ENCODE data around the gene TMEM178B.

Gene TMEM178B

DNA sequence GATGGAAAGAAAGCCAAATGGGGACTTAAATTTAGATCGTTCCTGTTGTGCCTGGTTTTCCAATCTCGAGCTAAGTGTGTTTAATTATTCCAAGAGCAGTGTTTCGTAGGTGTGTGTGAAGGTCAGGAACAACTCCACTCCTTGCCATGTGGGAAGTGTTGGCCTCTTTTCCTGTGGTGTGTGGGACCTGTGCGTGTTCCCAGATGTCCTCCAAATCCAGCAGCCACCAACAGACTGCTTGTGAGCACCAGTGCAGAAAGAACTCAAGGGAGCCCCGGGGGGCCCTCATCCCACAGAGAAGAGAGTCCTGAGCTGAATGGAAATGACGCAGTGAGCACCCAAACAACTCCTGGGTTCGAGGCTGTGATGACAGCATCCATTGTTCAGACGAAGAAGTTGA, 227.7 kb downstream of the TMEM178B start:
- TF ChIP-seq, protein P1, sequence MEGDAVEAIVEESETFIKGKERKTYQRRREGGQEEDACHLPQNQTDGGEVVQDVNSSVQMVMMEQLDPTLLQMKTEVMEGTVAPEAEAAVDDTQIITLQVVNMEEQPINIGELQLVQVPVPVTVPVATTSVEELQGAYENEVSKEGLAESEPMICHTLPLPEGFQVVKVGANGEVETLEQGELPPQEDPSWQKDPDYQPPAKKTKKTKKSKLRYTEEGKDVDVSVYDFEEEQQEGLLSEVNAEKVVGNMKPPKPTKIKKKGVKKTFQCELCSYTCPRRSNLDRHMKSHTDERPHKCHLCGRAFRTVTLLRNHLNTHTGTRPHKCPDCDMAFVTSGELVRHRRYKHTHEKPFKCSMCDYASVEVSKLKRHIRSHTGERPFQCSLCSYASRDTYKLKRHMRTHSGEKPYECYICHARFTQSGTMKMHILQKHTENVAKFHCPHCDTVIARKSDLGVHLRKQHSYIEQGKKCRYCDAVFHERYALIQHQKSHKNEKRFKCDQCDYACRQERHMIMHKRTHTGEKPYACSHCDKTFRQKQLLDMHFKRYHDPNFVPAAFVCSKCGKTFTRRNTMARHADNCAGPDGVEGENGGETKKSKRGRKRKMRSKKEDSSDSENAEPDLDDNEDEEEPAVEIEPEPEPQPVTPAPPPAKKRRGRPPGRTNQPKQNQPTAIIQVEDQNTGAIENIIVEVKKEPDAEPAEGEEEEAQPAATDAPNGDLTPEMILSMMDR (conservative IDR thresholded peaks at IDR 0.05; ENCODE audit: low read depth, low read length), result no peak
- H3K4me3 ChIP-seq (ENCODE audit: low read length), result no peak overlapping the region
- DNase-seq (ENCODE audit: low read depth), result no peak

DNA sequence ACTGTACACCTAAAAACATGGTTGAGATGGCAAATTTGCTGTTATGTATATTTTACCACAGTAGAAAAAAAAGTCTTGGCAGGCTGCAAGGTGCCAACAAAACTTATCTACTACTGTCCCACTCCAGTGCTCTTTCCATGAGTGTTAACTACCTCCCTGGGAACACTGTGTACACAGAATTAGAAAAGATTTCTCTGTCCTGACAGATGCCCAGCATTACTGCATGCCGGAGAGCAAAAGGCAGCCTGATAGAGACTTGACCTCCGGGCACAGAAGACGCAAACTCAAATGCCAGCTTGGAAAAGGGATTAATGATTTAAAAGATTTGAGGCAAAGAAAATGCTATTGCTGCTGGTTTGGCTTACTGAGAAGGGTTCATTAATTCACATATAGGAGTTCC, 228.8 kb downstream of the TMEM178B start:
- TF ChIP-seq, protein P1 (conservative IDR thresholded peaks at IDR 0.05; ENCODE audit: low read depth, low read length), result no peak
- no peak overlapping the region for H3K4me3 ChIP-seq (ENCODE audit: low read length)
- no peak for DNase-seq (ENCODE audit: low read depth)

DNA sequence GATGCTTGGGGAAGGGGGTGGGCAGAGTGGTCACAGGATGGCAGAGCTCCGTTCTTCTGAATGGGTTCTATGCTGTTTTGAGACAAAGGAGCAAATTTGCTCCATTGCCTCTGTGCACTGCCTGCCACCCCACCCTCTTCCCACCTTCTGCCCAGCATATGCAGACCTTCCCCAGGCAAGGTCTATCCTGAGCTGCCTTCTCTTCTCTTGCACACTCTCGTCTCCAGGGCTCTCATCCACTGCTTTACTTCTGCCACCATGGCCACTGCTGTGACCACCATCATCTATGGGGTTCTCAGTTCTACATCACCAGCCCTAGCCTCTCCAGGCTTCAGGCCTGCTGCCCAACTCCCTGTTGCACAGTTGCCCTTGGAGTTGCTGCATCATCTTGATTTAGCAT, 230.4 kb downstream of the TMEM178B start:
- TF ChIP-seq, protein P1 (conservative IDR thresholded peaks at IDR 0.05; ENCODE audit: low read depth, low read length), result no peak
- H3K4me3 ChIP-seq (ENCODE audit: low read length), result no peak overlapping the region
- DNase-seq (ENCODE audit: low read depth), result no peak

DNA sequence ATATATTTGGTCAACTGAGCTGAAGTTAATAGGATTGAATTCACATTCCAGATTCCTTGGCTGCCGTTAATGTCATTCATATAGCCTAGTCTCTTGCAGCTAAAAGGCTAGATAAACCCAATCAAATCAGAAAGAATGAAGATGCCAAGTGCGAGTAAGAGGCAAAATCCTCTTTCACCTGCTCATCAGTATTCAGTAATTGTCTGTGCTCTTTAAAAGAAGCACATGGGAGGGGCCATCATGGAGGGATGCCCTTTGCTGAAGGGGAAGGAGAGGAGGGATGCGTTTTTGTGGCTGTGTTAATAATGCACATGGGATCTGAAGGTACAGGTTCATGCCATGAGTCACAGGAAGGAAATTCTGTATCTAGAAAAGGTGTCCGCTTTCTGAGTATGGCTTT, 232.2 kb downstream of the TMEM178B start:
- TF ChIP-seq, protein P1 (conservative IDR thresholded peaks at IDR 0.05; ENCODE audit: low read depth, low read length), result no peak
- DNase-seq (ENCODE audit: low read depth), result no peak

DNA sequence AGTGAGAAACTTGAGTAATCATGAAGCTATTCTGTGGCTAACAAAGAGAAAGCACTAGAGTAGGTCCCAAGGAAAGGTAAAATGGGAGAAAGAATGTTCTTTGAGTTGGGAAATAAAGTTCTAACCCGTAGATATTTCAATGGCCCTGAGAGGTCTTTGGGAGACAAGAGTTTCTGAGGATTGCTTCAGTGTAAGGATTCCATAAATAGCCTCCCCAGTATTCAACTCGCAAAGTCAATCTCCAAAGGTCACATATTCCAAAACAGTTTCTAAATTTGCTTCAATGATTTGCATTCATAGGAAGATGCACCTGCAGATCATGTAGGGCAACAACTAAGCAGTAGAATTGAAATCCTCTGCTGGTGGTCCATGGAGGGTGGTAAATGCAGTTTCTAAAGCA, 238.5 kb downstream of the TMEM178B start:
- TF ChIP-seq, protein P1 (conservative IDR thresholded peaks at IDR 0.05; ENCODE audit: low read depth, low read length), result no peak
- no peak for DNase-seq (ENCODE audit: low read depth)
- no peak overlapping the region for H3K4me3 ChIP-seq (ENCODE audit: low read length)

More for the DNA sequence above, 232.2 kb downstream of the TMEM178B start:
- no peak overlapping the region for H3K4me3 ChIP-seq (ENCODE audit: low read length)

DNA sequence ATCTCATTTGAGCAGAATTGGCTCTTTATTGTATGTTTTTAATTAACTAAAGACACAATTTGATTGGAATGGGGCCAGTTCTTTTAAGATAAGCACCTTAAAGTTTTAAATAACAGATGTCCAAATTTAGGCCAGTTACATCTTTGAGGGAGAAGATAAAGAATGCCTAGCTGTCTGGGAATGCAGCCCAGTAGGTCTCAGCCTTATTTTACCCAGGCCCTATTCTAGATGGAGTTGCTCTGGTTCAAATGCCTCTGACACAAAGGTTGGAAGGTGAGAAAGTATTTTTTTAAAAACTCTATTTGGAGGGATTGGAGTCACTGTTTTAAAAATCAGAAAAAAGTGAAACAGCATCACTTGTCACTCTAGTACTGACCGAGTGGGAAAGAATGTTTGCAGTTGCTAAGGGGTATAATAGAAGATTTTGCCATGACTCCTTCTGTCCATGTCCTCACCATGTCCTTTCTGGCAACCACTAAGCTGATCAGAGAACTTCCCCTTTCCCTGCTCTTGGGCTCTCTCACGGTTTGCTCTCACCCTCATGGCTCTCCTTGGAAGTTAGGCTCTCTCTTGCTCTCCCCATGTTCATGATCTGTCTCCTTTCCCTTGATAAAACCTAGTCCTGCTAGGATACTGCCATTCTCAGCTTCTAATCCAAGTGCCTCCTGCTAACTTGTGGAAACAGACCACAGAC, 239.1 kb downstream of the TMEM178B start:
- TF ChIP-seq, protein P1 (conservative IDR thresholded peaks at IDR 0.05; ENCODE audit: low read depth, low read length), result no peak
- DNase-seq (ENCODE audit: low read depth), result no peak
- no peak overlapping the region for H3K4me3 ChIP-seq (ENCODE audit: low read length)

DNA sequence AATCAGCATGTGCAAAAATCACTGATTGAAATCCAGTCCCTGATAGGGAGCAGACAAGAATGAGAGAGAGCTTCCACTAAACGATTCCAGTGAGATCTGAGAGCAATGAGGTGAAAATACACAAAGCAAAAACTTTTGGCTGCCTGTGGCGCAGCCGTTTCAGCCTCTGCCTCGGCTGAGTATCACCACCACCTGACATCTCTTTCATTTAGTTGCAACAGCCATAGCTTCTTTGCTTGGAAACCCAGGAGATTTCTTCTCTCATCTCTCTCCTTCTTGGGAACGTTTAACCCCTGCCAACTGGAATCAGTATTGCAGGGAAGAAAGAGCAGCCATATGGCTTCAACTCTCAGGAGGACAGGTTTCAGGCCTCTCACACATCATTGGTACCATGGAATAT, 240.0 kb downstream of the TMEM178B start:
- no peak overlapping the region for H3K4me3 ChIP-seq (ENCODE audit: low read length)
- TF ChIP-seq, protein P1 (conservative IDR thresholded peaks at IDR 0.05; ENCODE audit: low read depth, low read length), result no peak
- no peak for DNase-seq (ENCODE audit: low read depth)

All from retinal pigment epithelial cell (primary cell).